ENCODE measurements around the gene C9orf57. TPM values are rescaled to one million over a fixed set of nuclear protein-coding genes. Genes with fewer than 3 reads are reported as not detected.
"Not testable (repeated sequence)": the region's sequence is repeated elsewhere in the genome, so short reads cannot be mapped to it uniquely, and the experiment has no call there.

C9orf57 gene
- total RNA-seq, 1 donor from 2014 or later, result not detected

- intact Hi-C loops (cut with DNase I), result loop anchor here (10.0 kb wide), 1 partner anchor 794 kb away; no protein-coding TSS in a partner anchor
These were observed 29.6 kb downstream of the C9orf57 start for GRCh38 chr9:72030767-72031166.

GRCh38 chr9:72029986-72030385 is 30.4 kb downstream of the C9orf57 start:
- no peak for DNase-seq (ENCODE audit: low spot score)
- intact Hi-C loops (cut with DNase I), result loop anchor here (10.0 kb wide), 2 partner anchors 115 to 795 kb away; partner anchors contain the start of genes ABHD17B and C9orf85

More at GRCh38 chr9:72030767-72031166, 29.6 kb downstream of the C9orf57 start:
- no peak for DNase-seq (ENCODE audit: low spot score)

GRCh38 chr9:72025906-72026305 is 34.5 kb downstream of the C9orf57 start:
- no peak for DNase-seq (ENCODE audit: low spot score)
- intact Hi-C loops (cut with DNase I), result loop anchor here (2.0 to 10.0 kb wide), 2 partner anchors 111 to 219 kb away; partner anchors contain the start of genes ABHD17B and C9orf85

- intact Hi-C loops (cut with DNase I), result loop anchor here (10.0 kb wide), 1 partner anchor 109 kb away; the partner anchor contains the start of genes ABHD17B and C9orf85
- DNase-seq (ENCODE audit: low spot score), result no peak
These were observed 36.8 kb downstream of the C9orf57 start for GRCh38 chr9:72023596-72023995.

- intact Hi-C loops (cut with DNase I), result loop anchor here (10.0 kb wide), 1 partner anchor 108 kb away; the partner anchor contains the start of genes ABHD17B and C9orf85
- DNase-seq (ENCODE audit: low spot score), result no peak
These were observed 37.6 kb downstream of the C9orf57 start for GRCh38 chr9:72022841-72023240.

GRCh38 chr9:72013292-72013760 is 47.1 kb downstream of the C9orf57 start:
- no peak for DNase-seq (ENCODE audit: low spot score)
- intact Hi-C loops (cut with DNase I), result loop anchor here (10.0 kb wide), 1 partner anchor 59 kb away; no protein-coding TSS in a partner anchor

- intact Hi-C loops (cut with DNase I), result loop anchor here (10.0 kb wide), 1 partner anchor 58 kb away; no protein-coding TSS in a partner anchor
These were observed 47.8 kb downstream of the C9orf57 start for GRCh38 chr9:72012646-72013045.

GRCh38 chr9:72007726-72008125 is 52.7 kb downstream of the C9orf57 start:
- intact Hi-C loops (cut with DNase I); DNase-seq (ENCODE audit: low spot score): not testable (repeated sequence)

More at GRCh38 chr9:72012646-72013045, 47.8 kb downstream of the C9orf57 start:
- DNase-seq (ENCODE audit: low spot score), result no peak

- intact Hi-C loops (cut with DNase I), result no loop called here
- DNase-seq (ENCODE audit: low spot score), result no peak
These were observed 53.9 kb downstream of the C9orf57 start for GRCh38 chr9:72006501-72006900.

- no peak for DNase-seq (ENCODE audit: low spot score)
- intact Hi-C loops (cut with DNase I), result no loop called here
These were observed 55.0 kb downstream of the C9orf57 start for GRCh38 chr9:72005451-72005850.

Other genes with a start within 250 kb of the C9orf57 start
- gene ABHD17B, start 149.4 kb downstream of the C9orf57 start, total RNA-seq, result 7.8 TPM
- 6.2 TPM for gene C9orf85, start 149.0 kb downstream of the C9orf57 start, total RNA-seq
- gene GDA, start 88.8 kb upstream of the C9orf57 start, total RNA-seq, result not detected